Type B pancreatic cell (in vitro differentiated cells): ENCODE data around the gene BLACAT1. TPM values are rescaled to one million over a fixed set of nuclear protein-coding genes. Genes with fewer than 3 reads are reported as not detected.

Experiments used
- DNase-seq: peaks from one replicate; pipeline ENCODE4 v3.0.0; 2021; ENCODE audit warnings: mixed read lengths; ENCODE audit not compliant: unreplicated experiment; ENCODE audit errors: extremely low spot score
- H3K27ac Mint-ChIP-seq: 2 replicates; pipeline ENCODE4 v1.8.0; 2021; ENCODE audit warnings: mild to moderate bottlenecking, mixed read lengths
- H3K27me3 Mint-ChIP-seq: 2 replicates; pipeline ENCODE4 v1.8.0; 2021; ENCODE audit warnings: mixed read lengths
- H3K36me3 Mint-ChIP-seq: 2 replicates; pipeline ENCODE4 v1.8.0; 2021; ENCODE audit warnings: mixed read lengths
- H3K4me1 Mint-ChIP-seq: one replicate; pipeline ENCODE4 v1.8.0; 2021; ENCODE audit warnings: mixed read lengths; ENCODE audit not compliant: unreplicated experiment
- H3K4me3 Mint-ChIP-seq: 2 replicates; pipeline ENCODE4 v1.8.0; 2021; ENCODE audit warnings: mild to moderate bottlenecking, mixed read lengths
- H3K9me3 Mint-ChIP-seq: 2 replicates; pipeline ENCODE4 v1.8.0; 2021; ENCODE audit warnings: mixed read lengths
- total RNA-seq: library from RNA; stranded (reverse); gene quantifications from 2 replicates; pipeline ENCODE4 v1.2.1, GENCODE V29; 2021; ENCODE audit warnings: low replicate concordance
- TF ChIP-seq, protein P1 (sequence below): fragments of 200-600 bp; sonication (generic); conservative IDR thresholded peaks from 2 replicates; pipeline ENCODE4 v1.5.0; 2021; ENCODE audit warnings: antibody characterized with exemption, mild to moderate bottlenecking

BLACAT1 gene
- total RNA-seq, 1 donor from 2014 or later: 2.4 TPM

DNA sequence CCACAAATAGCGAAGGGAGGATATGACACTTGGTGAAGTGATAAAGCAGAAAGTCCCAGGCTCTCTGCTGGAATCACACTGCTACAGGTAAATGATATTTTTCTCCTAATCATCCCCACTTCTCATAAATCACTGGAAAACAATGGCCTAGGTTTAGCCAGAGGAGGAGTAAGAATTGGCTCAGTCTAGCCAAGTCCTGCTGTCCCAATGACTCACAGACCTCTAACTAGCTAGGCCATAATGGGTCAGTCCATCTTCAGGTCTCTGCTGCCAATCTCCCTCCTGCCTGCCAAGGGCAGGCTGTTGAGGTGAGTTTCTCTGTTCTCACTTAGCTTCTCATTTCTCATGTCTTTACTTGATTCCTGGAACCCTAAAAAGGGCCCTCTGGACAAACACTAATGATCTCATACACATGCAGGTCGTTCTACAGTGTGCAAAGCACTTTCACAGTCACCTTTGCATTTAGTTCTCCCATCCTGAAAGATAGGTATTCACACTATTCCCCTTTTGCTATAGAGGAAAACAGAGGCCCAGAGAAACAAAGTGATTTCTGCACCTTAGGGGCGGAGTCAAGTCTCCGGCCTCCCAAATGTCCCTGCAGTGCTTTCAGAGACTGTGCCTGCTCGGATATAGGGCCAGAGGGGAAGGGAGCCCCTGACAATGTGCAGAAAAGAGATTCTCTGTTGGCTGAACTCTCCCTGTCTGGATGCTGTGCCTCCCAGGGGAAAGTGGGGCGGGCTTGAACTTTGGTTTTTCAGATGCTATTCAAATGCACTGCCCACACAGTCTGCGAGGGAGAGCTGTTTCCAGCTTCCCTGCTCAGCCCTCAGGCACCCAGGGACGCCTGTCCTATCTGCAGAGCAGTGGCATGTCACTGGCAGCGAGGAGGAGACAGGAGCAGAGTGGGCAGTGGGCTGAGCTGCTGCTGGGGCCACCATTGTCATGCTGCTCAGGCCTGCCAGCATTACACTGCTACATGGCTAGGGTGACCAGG lies 44.7 kb upstream of the BLACAT1 start:
- H3K4me3 Mint-ChIP-seq: no peak overlapping the region
- no peak overlapping the region for H3K27ac Mint-ChIP-seq
- no peaks in the 10 kb centered on the region for H3K9me3 Mint-ChIP-seq
- H3K36me3 Mint-ChIP-seq: no peaks in the 10 kb centered on the region
- no peak for DNase-seq
- H3K4me1 Mint-ChIP-seq: peaks cover 24% of the 10 kb centered on the region
- H3K27me3 Mint-ChIP-seq: peaks cover 10% of the 10 kb centered on the region
- TF ChIP-seq, protein P1, sequence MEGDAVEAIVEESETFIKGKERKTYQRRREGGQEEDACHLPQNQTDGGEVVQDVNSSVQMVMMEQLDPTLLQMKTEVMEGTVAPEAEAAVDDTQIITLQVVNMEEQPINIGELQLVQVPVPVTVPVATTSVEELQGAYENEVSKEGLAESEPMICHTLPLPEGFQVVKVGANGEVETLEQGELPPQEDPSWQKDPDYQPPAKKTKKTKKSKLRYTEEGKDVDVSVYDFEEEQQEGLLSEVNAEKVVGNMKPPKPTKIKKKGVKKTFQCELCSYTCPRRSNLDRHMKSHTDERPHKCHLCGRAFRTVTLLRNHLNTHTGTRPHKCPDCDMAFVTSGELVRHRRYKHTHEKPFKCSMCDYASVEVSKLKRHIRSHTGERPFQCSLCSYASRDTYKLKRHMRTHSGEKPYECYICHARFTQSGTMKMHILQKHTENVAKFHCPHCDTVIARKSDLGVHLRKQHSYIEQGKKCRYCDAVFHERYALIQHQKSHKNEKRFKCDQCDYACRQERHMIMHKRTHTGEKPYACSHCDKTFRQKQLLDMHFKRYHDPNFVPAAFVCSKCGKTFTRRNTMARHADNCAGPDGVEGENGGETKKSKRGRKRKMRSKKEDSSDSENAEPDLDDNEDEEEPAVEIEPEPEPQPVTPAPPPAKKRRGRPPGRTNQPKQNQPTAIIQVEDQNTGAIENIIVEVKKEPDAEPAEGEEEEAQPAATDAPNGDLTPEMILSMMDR: no peak

DNA sequence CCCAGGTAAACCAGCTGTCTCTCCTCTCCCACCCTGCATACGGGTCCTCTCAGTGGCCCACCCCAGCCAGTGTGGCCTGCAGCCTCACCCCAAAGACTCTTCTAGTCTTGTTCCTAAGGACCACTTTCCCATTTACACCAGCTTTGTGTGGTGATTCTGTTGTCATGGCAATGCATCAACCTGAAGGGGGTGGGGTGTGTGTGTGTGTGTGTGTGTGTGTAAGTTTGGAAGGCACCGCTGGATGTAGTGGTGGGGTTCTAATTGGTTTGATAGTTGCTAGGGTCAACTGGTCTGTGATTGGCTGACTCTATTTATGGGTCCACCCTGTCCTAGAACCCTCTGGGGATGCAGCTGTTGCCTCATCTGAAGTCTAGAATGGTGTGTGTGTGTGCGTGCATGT lies 43.9 kb upstream of the BLACAT1 start:
- Mint-ChIP-seq H3K4me3 (no peak overlapping the region), H3K27me3 (peaks cover 10% of the 10 kb centered on the region), H3K9me3 (no peaks in the 10 kb centered on the region), H3K4me1 (peaks cover 28% of the 10 kb centered on the region), H3K27ac (no peak overlapping the region), H3K36me3 (no peaks in the 10 kb centered on the region)
- DNase-seq: no peak
- TF ChIP-seq, protein P1: no peak

DNA sequence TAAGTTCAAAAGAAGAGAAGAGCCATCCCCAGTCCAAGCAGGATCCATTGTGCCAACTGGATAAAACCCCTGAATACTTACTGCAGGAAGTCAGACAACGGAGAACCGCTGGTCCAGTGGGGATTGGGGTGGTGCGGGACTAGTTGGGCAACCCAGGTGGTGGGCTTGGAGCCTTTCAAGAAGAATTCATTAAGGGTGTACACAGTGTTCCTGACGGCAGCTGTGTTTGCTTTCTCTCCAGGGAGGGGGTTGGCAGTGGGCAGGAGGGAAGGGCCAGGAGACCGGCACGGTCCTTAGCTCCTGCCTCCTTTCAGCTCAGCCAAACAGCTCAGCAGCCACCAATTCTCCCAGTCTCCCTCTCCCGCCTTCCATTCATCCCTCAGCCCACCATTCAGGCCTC lies 41.5 kb upstream of the BLACAT1 start:
- Mint-ChIP-seq H3K36me3 (no peaks in the 10 kb centered on the region), H3K4me3 (no peak overlapping the region), H3K9me3 (no peaks in the 10 kb centered on the region), H3K27me3 (peaks cover 10% of the 10 kb centered on the region), H3K4me1 (peaks cover 19% of the 10 kb centered on the region), H3K27ac (no peak overlapping the region)
- DNase-seq: no peak
- TF ChIP-seq, protein P1: no peak

DNA sequence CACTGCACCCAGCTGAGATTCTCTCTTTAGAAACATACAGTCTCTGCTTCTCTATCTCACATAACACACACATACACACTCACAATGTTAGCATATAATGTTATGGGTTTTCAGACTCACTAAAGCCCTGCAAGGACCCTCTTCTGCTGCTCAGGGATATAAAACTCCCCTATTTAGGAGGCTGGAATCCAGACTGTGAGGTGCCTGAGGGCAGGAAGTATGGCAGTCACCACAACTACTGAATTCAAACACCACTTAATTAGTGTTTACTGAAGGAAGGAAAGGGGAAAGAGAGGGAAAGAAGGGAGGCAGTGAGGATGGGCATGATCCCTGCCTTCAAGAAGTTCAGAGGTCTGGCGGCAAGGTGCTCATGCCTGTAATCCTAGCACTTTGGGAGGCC lies 40.8 kb upstream of the BLACAT1 start:
- peaks cover 15% of the 10 kb centered on the region for H3K4me1 Mint-ChIP-seq

DNA sequence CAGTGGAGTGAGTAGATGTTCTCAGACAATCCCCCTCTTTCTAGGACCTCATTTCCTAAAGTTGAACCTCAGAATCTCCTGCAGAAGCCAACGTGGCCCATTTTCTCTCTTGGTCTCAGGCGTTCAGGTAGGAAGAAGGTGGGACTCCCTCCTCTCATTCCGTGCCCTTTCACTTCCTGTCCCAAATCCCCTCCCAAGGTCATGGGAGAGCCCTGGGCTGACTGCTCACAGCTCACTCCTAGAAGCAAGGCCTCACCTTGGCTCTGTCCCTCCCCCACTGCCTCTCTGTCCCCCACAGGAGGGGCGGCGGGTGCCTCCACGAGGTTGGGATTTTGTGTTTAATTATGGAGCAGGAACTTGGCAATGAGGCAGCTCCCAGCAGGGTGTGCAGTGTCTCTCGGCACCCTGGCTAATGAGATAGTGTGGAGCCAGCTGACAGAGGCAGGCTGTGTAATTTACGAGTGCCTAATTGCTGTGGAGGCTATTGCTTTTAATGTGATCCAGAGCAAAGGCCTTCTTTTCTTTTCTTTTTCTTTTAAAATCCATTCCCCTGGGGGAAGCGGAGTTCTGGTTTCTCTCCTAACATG lies 39.5 kb upstream of the BLACAT1 start:
- H3K27me3 Mint-ChIP-seq: peaks cover 10% of the 10 kb centered on the region
- no peak overlapping the region for H3K27ac Mint-ChIP-seq
- no peaks in the 10 kb centered on the region for H3K36me3 Mint-ChIP-seq
- H3K4me3 Mint-ChIP-seq: no peak overlapping the region
- H3K9me3 Mint-ChIP-seq: no peaks in the 10 kb centered on the region
- H3K4me1 Mint-ChIP-seq: peaks cover 10% of the 10 kb centered on the region
- TF ChIP-seq, protein P1: no peak
- no peak for DNase-seq

More for the DNA sequence above, 40.8 kb upstream of the BLACAT1 start:
- Mint-ChIP-seq H3K9me3 (no peaks in the 10 kb centered on the region), H3K27ac (no peak overlapping the region), H3K4me3 (no peak overlapping the region), H3K27me3 (peaks cover 10% of the 10 kb centered on the region), H3K36me3 (no peaks in the 10 kb centered on the region)
- TF ChIP-seq, protein P1: no peak
- no peak for DNase-seq
